Brain microvascular endothelial cell (primary cell): ENCODE results near the gene HNRNPM.

Experiments used
- DNase-seq: peaks from one replicate; pipeline ENCODE4 v3.0.0-alpha.2; 2020
- H3K27ac ChIP-seq: fragments of 250-450 bp; sonication (Bioruptor Pico); 2 replicates; pipeline ENCODE4 v1.5.1; 2020; ENCODE audit warnings: mild to moderate bottlenecking, moderate library complexity
- H3K27me3 ChIP-seq: fragments of 250-450 bp; sonication (Bioruptor Pico); replicated peaks from 2 replicates; pipeline ENCODE4 v1.5.1; 2020; ENCODE audit warnings: mild to moderate bottlenecking
- H3K36me3 ChIP-seq: fragments of 250-450 bp; sonication (Bioruptor Pico); replicated peaks from 2 replicates; pipeline ENCODE4 v1.5.1; 2020; ENCODE audit warnings: mild to moderate bottlenecking
- H3K4me3 ChIP-seq: 2 replicates; pipeline ENCODE4 v1.5.1; 2011; ENCODE audit warnings: low read depth, mild to moderate bottlenecking, control low read depth, low read length, moderate library complexity
- CTCF ChIP-seq: IDR thresholded peaks from 2 replicates; pipeline ENCODE4 v1.5.1; 2011; ENCODE audit warnings: low read depth, mild to moderate bottlenecking, moderate library complexity, low read length, control low read depth, inconsistent platforms; ENCODE audit errors: missing control alignments
- in situ Hi-C: cut with HindIII; loops from 2 replicates; pipeline ENCODE4 v1.10.0; 2017; ENCODE audit warnings: low sequenced_read_pairs, low pct_ligation_motif_present

Gene HNRNPM, protein sequence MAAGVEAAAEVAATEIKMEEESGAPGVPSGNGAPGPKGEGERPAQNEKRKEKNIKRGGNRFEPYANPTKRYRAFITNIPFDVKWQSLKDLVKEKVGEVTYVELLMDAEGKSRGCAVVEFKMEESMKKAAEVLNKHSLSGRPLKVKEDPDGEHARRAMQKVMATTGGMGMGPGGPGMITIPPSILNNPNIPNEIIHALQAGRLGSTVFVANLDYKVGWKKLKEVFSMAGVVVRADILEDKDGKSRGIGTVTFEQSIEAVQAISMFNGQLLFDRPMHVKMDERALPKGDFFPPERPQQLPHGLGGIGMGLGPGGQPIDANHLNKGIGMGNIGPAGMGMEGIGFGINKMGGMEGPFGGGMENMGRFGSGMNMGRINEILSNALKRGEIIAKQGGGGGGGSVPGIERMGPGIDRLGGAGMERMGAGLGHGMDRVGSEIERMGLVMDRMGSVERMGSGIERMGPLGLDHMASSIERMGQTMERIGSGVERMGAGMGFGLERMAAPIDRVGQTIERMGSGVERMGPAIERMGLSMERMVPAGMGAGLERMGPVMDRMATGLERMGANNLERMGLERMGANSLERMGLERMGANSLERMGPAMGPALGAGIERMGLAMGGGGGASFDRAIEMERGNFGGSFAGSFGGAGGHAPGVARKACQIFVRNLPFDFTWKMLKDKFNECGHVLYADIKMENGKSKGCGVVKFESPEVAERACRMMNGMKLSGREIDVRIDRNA

DNA sequence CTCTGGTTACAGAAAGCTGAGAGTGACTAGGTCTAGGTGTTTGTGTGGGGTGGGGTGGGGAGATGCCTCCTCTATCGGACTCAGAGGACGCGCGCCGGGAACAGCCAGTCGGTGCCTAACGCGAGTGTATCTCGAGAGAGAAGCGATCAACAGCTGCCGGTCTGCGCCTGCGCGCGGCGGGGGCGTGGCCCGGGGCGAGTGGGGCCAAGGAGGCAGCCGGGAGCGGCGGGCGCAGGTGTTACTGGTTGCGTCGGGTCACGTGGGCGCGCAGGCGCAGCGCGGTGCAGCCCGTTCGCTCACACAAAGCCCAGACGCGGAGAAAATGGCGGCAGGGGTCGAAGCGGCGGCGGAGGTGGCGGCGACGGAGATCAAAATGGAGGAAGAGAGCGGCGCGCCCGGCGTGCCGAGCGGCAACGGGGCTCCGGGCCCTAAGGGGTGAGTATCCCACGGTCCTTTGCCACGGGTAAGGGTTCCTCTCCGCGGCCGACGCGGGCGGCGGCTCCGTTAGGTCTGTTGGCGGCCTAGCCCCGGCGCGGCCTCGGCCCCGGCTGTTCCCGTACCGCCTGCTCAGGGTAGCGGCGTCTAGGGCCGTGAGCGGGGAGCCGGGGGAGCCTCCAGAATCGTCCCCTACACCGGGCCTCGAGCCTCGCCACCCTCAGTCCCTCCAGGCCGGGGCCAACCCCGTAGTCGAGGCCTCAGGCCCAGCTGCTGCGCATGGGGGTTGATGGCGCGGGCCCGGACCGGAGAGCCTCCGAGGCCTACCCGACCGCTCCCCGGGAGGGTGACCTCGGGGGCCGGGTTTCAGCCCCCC lies at the start of gene HNRNPM:
HNRNPM (plus strand) TSS at position 299 of the 811 bp plus-strand sequence; CDS start at position 323, 24 bp downstream.
- Histone ChIP-seq H3K27ac (peak within 1 kb of the TSS; percentile 84), H3K27me3 (no peaks in the 10 kb centered on the region), H3K4me3 (peak within 1 kb of the TSS; percentile 86), H3K36me3 (peaks cover 7% of the 10 kb centered on the region)
- peak; percentile 97 for DNase-seq
- in situ Hi-C loops, result no loop called here
- no peak for TF ChIP-seq CTCF

- Histone ChIP-seq H3K4me3 (no peak overlapping the region), H3K36me3 (peaks cover 10% of the 10 kb centered on the region), H3K27me3 (no peaks in the 10 kb centered on the region), H3K27ac (no peak overlapping the region)
- in situ Hi-C loops, result no loop called here
- DNase-seq, result no peak
- no peak for TF ChIP-seq CTCF
These were observed 49.1 kb upstream of the HNRNPM start for GRCh38 chr19:8395621-8396082.

GRCh38 chr19:8396185-8396562 lies 48.6 kb upstream of the HNRNPM start:
- Histone ChIP-seq H3K27ac (no peak overlapping the region), H3K4me3 (no peak overlapping the region), H3K36me3 (peaks cover 10% of the 10 kb centered on the region), H3K27me3 (no peaks in the 10 kb centered on the region)
- in situ Hi-C loops, result no loop called here
- no peak for DNase-seq
- no peak for TF ChIP-seq CTCF

DNA sequence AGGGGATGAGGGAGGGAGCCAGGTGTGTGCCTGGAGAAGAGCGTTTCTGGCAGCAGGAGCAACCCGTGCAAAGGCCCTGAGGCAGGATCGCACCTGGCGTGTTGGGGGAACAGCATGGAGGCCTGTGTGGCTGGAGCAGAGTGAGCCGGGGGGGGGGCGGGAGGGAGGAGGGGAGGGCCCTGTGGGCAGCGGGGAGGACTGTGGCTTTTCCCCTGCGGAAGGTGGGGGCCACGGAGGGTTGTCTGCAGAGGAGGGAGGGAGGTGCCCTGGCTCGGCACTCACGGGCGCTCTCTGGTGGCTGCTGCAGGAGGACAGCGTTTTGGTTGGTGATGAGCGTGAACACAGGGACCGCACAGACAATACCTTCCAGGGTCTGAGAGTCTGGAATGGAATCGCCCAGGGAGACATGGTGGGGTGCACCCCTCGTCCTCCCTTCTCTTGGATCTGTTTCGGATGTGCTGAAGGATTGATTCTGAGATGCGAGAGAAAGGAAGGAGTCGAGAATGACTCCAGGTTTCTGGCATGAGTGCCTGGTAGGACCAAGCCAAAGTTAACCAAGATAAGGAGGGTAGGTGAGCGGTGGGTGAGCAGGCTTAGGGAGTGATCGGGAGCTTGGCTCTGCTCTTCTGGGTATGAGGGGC lies 48.1 kb upstream of the HNRNPM start:
- no peak overlapping the region for H3K27ac ChIP-seq
- peak; percentile 64 for DNase-seq

More for the DNA sequence above, 48.1 kb upstream of the HNRNPM start:
- TF ChIP-seq CTCF, result peak; percentile 87
- peaks cover 10% of the 10 kb centered on the region for H3K36me3 ChIP-seq
- no peak overlapping the region for H3K4me3 ChIP-seq
- H3K27me3 ChIP-seq, result no peaks in the 10 kb centered on the region
- in situ Hi-C loops, result no loop called here
